Astrocyte (in vitro differentiated cells and primary cell): ENCODE data around the gene CSRNP3.

ENCODE experiments used
- EZH2 ChIP-seq: IDR thresholded peaks from 2 replicates; pipeline ENCODE4 v1.6.1; 2012; ENCODE audit warnings: mild to moderate bottlenecking, low read length, inconsistent platforms; ENCODE audit not compliant: insufficient read depth
- TF ChIP-seq, protein P1 (sequence below): IDR thresholded peaks from 2 replicates; pipeline ENCODE4 v1.5.1; 2011; ENCODE audit warnings: low read depth, mild to moderate bottlenecking, inconsistent platforms, low read length, moderate library complexity; ENCODE audit not compliant: insufficient read depth

DNA sequence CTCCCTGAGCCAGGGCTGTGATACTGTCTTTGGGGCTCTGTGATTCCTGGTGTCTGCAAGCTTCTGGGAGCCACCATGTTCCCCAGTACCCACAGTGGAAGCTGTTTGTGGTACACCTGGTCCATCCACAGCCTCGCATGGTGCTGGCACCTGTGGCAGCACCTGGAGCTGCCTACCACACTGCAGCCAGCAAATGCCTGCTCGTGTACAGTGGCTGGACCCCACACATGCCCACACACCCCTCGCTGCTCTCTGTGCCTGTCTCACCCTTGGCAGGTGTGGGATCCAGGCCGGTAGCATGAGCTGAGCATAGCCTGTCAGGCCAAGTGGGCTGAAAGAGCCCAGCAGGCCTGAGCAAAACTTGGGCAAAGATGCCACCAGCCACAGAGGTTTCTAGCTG lies 41.8 kb upstream of the CSRNP3 start:
- TF ChIP-seq EZH2: no peak
- TF ChIP-seq, protein P1, sequence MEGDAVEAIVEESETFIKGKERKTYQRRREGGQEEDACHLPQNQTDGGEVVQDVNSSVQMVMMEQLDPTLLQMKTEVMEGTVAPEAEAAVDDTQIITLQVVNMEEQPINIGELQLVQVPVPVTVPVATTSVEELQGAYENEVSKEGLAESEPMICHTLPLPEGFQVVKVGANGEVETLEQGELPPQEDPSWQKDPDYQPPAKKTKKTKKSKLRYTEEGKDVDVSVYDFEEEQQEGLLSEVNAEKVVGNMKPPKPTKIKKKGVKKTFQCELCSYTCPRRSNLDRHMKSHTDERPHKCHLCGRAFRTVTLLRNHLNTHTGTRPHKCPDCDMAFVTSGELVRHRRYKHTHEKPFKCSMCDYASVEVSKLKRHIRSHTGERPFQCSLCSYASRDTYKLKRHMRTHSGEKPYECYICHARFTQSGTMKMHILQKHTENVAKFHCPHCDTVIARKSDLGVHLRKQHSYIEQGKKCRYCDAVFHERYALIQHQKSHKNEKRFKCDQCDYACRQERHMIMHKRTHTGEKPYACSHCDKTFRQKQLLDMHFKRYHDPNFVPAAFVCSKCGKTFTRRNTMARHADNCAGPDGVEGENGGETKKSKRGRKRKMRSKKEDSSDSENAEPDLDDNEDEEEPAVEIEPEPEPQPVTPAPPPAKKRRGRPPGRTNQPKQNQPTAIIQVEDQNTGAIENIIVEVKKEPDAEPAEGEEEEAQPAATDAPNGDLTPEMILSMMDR: no peak
